Parathyroid adenoma (tissue), 2 donors: ENCODE results near the gene TIMM44.

ENCODE experiments used
- H2AFZ ChIP-seq: fragments of 300-600 bp; sonication (generic); one replicate; pipeline ENCODE4 v1.7.0; 2017; ENCODE audit warnings: antibody characterized with exemption, mild to moderate bottlenecking
- H3K27ac ChIP-seq: fragments of 300-600 bp; sonication (generic); one replicate; pipeline ENCODE4 v1.7.0; 2017
- H3K27me3 ChIP-seq: fragments of 300-600 bp; sonication (generic); one replicate; pipeline ENCODE4 v1.7.0; 2017; ENCODE audit warnings: low read length; ENCODE audit not compliant: control insufficient read depth, insufficient read depth
- H3K36me3 ChIP-seq: fragments of 300-600 bp; sonication (generic); one replicate; pipeline ENCODE4 v1.7.0; 2017; ENCODE audit warnings: low read length; ENCODE audit not compliant: control insufficient read depth, insufficient read depth
- H3K4me1 ChIP-seq: fragments of 300-600 bp; sonication (generic); one replicate; pipeline ENCODE4 v1.7.0; 2017; ENCODE audit warnings: control low read depth
- H3K4me2 ChIP-seq: fragments of 300-600 bp; sonication (generic); one replicate; pipeline ENCODE4 v1.7.0; 2017; ENCODE audit warnings: low read length
- H3K4me3 ChIP-seq: fragments of 300-600 bp; sonication (generic); one replicate; pipeline ENCODE4 v1.7.0; 2017; ENCODE audit warnings: low read depth, low read length
- H3K79me2 ChIP-seq: fragments of 300-600 bp; sonication (generic); one replicate; pipeline ENCODE4 v1.7.0; 2017; ENCODE audit warnings: control low read depth
- H3K9ac ChIP-seq: fragments of 300-600 bp; sonication (generic); one replicate; pipeline ENCODE4 v1.7.0; 2017; ENCODE audit warnings: mild to moderate bottlenecking
- H3K9me3 ChIP-seq: fragments of 300-600 bp; sonication (generic); one replicate; pipeline ENCODE4 v1.7.0; 2017; ENCODE audit warnings: low read length; ENCODE audit not compliant: control insufficient read depth
- TF ChIP-seq, protein P1 (sequence below): fragments of 300-600 bp; sonication (generic); IDR thresholded peaks from one replicate; pipeline ENCODE4 v1.7.0; 2017; ENCODE audit warnings: antibody characterized with exemption, mild to moderate bottlenecking
- donor health status: primary hyperparathyroidism.

The TIMM44 gene

DNA sequence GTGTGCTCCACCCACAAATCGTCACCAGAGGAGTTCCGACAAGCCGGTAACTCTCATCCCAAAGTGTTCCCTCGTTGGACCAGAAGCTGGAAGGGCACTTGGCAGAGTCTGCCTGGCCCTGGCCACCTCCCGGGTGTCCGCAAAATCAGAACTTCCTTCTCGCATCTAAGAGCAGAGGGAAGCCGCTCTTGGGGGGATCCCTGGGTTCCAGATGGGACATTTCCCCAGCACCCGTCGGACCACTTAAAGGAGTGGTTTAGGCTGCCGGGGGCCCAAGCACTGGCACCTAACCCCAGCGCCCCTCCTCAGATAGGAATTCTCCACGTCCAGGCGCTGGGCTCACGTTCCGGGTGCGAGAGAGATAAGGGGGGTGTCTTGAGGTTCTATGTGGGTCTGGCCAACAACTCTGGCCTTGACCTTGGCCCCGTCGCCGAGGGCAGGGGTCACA, 40.6 kb downstream of the TIMM44 start:
- Histone ChIP-seq H3K4me1 (peaks cover 20% of the 10 kb centered on the region), H3K9me3 (no peaks in the 10 kb centered on the region), H3K9ac (no peak overlapping the region), H3K4me3 (peak overlapping the region; percentile 94), H3K4me2 (peak overlapping the region; percentile 87), H2AFZ (peak overlapping the region; percentile 87), H3K36me3 (no peaks in the 10 kb centered on the region), H3K79me2 (peaks cover 34% of the 10 kb centered on the region), H3K27me3 (no peaks in the 10 kb centered on the region), H3K27ac (peak overlapping the region; percentile 66)
- TF ChIP-seq, protein P1, sequence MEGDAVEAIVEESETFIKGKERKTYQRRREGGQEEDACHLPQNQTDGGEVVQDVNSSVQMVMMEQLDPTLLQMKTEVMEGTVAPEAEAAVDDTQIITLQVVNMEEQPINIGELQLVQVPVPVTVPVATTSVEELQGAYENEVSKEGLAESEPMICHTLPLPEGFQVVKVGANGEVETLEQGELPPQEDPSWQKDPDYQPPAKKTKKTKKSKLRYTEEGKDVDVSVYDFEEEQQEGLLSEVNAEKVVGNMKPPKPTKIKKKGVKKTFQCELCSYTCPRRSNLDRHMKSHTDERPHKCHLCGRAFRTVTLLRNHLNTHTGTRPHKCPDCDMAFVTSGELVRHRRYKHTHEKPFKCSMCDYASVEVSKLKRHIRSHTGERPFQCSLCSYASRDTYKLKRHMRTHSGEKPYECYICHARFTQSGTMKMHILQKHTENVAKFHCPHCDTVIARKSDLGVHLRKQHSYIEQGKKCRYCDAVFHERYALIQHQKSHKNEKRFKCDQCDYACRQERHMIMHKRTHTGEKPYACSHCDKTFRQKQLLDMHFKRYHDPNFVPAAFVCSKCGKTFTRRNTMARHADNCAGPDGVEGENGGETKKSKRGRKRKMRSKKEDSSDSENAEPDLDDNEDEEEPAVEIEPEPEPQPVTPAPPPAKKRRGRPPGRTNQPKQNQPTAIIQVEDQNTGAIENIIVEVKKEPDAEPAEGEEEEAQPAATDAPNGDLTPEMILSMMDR, result no peak

DNA sequence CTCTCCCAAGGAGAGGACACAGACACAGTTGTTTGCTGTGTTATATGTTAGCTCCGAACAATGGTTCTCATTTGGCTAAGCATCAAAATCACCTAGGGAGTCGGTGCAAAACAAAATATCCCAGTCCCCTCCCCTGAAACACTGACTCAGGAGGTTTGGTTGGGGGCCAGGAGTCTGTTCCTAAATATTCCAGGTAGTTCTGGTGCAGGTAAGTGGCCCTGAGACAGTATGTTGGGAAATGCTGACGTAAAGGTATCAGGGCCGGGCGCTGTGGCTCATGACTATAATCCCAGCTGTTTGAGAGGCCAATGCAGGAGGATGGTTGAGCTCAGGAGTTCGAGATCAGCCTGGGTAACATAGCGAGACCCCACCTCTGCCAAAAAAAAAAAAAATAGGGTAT, 42.1 kb downstream of the TIMM44 start:
- H3K4me2 ChIP-seq, result no peak overlapping the region
- peaks cover 22% of the 10 kb centered on the region for H3K79me2 ChIP-seq
- no peak overlapping the region for H3K4me3 ChIP-seq
- no peak overlapping the region for H3K9ac ChIP-seq
- H3K4me1 ChIP-seq, result peaks cover 20% of the 10 kb centered on the region
- H3K27ac ChIP-seq, result no peak overlapping the region
- no peaks in the 10 kb centered on the region for H3K36me3 ChIP-seq
- TF ChIP-seq, protein P1, result no peak
- H3K27me3 ChIP-seq, result no peaks in the 10 kb centered on the region
- no peak overlapping the region for H2AFZ ChIP-seq
- H3K9me3 ChIP-seq, result no peaks in the 10 kb centered on the region

DNA sequence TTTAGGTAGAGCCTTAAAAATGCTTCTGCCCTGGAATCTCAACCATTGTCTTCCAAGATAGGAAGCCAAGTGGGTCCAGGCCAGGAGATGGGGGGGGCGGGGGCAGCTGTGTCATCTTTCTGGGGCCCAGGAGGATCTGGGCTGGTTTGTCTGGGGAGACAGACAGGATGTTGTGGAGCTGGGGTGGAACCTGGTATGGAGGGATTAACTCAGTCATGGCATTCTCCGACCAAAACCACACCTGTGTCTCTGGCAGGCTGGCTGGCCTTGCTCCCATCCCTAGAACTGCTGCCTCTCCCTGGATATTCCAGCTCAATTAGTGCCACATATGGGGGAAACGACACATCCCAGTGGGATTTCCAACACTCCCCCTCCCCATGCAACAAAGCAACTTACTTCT, 42.5 kb downstream of the TIMM44 start:
- Histone ChIP-seq H3K36me3 (no peaks in the 10 kb centered on the region), H3K4me2 (no peak overlapping the region), H3K79me2 (peaks cover 18% of the 10 kb centered on the region), H3K27me3 (no peaks in the 10 kb centered on the region), H2AFZ (no peak overlapping the region), H3K9ac (no peak overlapping the region), H3K27ac (no peak overlapping the region), H3K9me3 (no peaks in the 10 kb centered on the region), H3K4me3 (no peak overlapping the region), H3K4me1 (peaks cover 17% of the 10 kb centered on the region)
- TF ChIP-seq, protein P1, result no peak

DNA sequence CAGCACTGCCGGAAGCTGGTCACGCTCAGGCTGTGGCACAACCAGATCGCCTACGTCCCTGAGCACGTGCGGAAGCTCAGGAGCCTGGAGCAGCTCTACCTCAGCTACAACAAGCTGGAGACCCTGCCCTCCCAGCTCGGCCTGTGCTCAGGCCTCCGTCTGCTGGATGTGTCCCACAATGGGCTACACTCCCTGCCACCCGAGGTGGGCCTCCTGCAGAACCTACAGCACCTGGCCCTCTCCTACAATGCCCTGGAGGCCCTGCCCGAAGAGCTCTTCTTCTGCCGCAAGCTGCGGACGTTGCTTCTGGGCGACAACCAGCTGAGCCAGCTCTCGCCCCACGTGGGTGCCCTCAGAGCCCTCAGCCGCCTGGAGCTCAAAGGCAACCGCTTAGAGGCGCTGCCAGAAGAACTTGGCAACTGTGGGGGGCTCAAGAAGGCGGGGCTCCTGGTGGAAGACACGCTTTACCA, 43.0 kb downstream of the TIMM44 start:
- no peak overlapping the region for H3K27ac ChIP-seq
- H3K36me3 ChIP-seq, result no peaks in the 10 kb centered on the region
- peaks cover 14% of the 10 kb centered on the region for H3K4me1 ChIP-seq
- peaks cover 13% of the 10 kb centered on the region for H3K79me2 ChIP-seq
- H3K27me3 ChIP-seq, result no peaks in the 10 kb centered on the region
- no peak overlapping the region for H3K4me2 ChIP-seq
- no peaks in the 10 kb centered on the region for H3K9me3 ChIP-seq
- H2AFZ ChIP-seq, result no peak overlapping the region
- H3K4me3 ChIP-seq, result no peak overlapping the region
- H3K9ac ChIP-seq, result no peak overlapping the region
- TF ChIP-seq, protein P1, result no peak

DNA sequence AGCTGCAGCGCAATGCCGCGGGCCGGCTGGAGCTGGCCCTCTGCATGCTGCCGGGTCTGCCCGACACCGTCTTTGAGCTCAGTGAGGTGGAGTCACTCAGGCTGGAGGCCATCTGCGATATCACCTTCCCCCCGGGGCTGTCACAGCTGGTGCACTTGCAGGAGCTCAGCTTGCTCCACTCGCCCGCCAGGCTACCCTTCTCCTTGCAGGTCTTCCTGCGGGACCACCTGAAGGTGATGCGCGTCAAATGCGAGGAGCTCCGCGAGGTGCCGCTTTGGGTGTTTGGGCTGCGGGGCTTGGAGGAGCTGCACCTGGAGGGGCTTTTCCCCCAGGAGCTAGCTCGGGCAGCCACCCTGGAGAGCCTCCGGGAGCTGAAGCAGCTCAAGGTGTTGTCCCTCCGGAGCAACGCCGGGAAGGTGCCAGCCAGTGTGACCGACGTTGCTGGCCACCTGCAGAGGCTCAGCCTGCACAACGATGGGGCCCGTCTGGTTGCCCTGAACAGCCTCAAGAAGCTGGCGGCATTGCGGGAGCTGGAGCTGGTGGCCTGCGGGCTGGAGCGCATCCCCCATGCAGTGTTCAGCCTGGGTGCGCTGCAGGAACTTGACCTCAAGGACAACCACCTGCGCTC, 43.6 kb downstream of the TIMM44 start:
- H3K27ac ChIP-seq, result no peak overlapping the region
- no peaks in the 10 kb centered on the region for H3K27me3 ChIP-seq
- H3K9ac ChIP-seq, result no peak overlapping the region
- H3K4me2 ChIP-seq, result no peak overlapping the region
- H3K79me2 ChIP-seq, result peaks cover 8% of the 10 kb centered on the region
- no peaks in the 10 kb centered on the region for H3K36me3 ChIP-seq
- H3K9me3 ChIP-seq, result no peaks in the 10 kb centered on the region
- TF ChIP-seq, protein P1, result no peak
- H2AFZ ChIP-seq, result no peak overlapping the region
- H3K4me3 ChIP-seq, result no peak overlapping the region
- H3K4me1 ChIP-seq, result peaks cover 9% of the 10 kb centered on the region
